T-helper 2 cell treated with Interferon-gamma antibody and Interleukin-4, amounts not matched to agents 5 μg/mL and 100 μg/mL, for 36 hours (primary cell): ENCODE data around the gene EDRF1.

ENCODE experiments used
- DNase-seq: peaks from one replicate; pipeline ENCODE4 v3.0.0; 2021; ENCODE audit warnings: low spot score
- H3K27ac Mint-ChIP-seq: one replicate; pipeline ENCODE4 v1.8.0; 2021; ENCODE audit warnings: mild to moderate bottlenecking, mixed read lengths
- H3K27me3 Mint-ChIP-seq: one replicate; pipeline ENCODE4 v1.8.0; 2021; ENCODE audit warnings: low read depth, mixed read lengths
- H3K36me3 Mint-ChIP-seq: one replicate; pipeline ENCODE4 v1.8.0; 2021; ENCODE audit warnings: low read depth, mixed read lengths
- H3K4me1 Mint-ChIP-seq: one replicate; pipeline ENCODE4 v1.8.0; 2021; ENCODE audit warnings: low read depth, mixed read lengths
- H3K4me3 Mint-ChIP-seq: one replicate; pipeline ENCODE4 v1.8.0; 2022; ENCODE audit warnings: mild to moderate bottlenecking, moderate library complexity, mixed read lengths
- H3K9me3 Mint-ChIP-seq: one replicate; pipeline ENCODE4 v1.8.0; 2021; ENCODE audit warnings: mixed read lengths

The EDRF1 gene

DNA sequence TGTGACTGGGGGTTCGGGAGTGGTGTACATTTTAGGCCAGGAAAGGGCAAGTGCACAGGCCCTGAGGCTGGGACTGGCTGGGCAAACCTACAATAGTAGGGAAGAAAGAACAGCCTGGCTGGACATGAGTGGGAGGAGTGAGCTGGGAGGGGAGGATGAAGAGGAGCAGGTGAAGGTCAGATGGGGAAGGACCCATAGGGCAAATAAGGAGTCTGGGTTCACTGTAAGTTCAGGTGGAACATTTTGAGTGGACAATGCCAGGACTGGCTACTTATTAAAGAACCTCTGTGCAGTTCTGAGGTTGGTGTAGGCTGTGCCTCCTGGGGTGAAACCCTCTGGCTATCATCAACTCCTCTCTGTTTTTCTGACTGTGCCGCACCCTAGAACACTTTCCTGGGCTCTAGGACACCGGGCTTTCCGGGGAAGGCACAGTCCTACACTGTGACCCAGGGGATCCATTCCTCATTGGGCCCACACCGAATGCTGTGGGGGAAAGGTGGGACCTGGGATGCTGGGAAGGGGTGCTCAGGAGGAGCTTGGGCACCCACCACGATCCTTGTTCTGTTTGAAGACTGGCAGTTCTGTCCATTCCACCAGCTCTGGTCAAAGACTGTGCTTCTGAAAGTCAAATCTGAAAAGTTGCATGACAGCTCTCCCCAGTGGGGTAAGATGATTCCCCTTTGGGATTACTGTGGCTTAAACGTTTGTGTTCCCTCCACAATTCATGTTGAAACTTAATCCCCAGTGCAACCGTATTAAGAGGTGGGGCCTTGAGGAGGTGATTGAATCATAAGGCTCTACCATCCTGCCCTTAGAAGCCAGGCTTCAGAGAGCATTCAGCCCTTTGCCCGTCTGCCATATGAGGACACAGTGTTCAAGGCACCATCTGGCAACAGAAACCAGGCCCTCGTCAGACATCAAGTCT, 60.2 kb downstream of the EDRF1 start:
- Mint-ChIP-seq H3K9me3 (no peaks in the 10 kb centered on the region), H3K27me3 (no peaks in the 10 kb centered on the region)
- no peak for DNase-seq

DNA sequence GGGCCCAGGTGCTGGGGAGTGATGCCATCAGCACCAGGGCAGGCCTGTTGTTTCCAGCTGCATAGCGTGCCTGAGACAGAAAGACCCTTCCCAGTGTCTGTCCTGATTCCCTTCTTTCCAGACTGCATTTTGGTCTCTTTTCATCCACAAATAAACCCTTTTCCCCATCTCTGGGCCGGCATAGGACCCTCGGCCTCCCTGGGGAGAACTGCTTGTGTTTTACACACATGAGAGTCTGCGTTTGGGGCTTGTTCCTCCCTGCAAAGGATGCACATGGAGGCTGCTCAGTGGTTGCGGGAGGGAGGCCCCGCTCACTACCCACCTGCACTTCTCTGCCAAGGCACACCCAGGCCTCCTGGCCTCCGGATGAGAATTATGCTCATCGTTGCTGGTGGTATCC, 61.9 kb downstream of the EDRF1 start:
- Mint-ChIP-seq H3K9me3 (no peaks in the 10 kb centered on the region), H3K27me3 (no peaks in the 10 kb centered on the region), H3K36me3 (no peaks in the 10 kb centered on the region), H3K27ac (no peak overlapping the region), H3K4me1 (no peaks in the 10 kb centered on the region), H3K4me3 (no peak overlapping the region)
- no peak for DNase-seq

More for the DNA sequence above, 60.2 kb downstream of the EDRF1 start:
- Mint-ChIP-seq H3K4me1 (no peaks in the 10 kb centered on the region), H3K4me3 (no peak overlapping the region), H3K27ac (no peak overlapping the region), H3K36me3 (no peaks in the 10 kb centered on the region)

DNA sequence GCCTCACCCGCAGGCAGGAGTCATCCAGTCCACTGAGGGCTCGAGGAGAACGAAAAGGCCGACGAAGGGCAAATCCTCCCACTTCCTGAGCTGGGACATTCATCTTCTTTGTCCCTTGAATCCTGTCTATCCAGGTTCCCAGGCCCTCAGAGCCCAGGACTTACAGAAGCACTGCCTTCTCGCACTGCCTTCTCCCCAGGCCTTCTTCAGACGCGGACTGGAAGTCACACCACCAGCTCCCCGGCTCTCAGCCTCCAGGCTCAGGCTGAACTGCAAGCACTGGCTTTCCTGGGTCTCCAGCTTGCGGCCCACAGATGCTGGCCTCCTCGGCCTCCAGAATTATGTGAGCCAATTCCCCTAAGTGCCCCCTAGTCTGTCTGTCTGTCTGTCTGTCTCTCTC, 62.5 kb downstream of the EDRF1 start:
- Mint-ChIP-seq H3K36me3 (no peaks in the 10 kb centered on the region), H3K4me1 (no peaks in the 10 kb centered on the region), H3K4me3 (no peak overlapping the region), H3K9me3 (no peaks in the 10 kb centered on the region), H3K27me3 (no peaks in the 10 kb centered on the region), H3K27ac (no peak overlapping the region)
- no peak for DNase-seq

GRCh38 chr10:125782616-125783015, 63.1 kb downstream of the EDRF1 start:
- no peak for DNase-seq
- H3K27me3 Mint-ChIP-seq: no peaks in the 10 kb centered on the region
- no peaks in the 10 kb centered on the region for H3K36me3 Mint-ChIP-seq
- no peak overlapping the region for H3K4me3 Mint-ChIP-seq
- no peaks in the 10 kb centered on the region for H3K9me3 Mint-ChIP-seq
- H3K27ac Mint-ChIP-seq: no peak overlapping the region
- no peaks in the 10 kb centered on the region for H3K4me1 Mint-ChIP-seq

DNA sequence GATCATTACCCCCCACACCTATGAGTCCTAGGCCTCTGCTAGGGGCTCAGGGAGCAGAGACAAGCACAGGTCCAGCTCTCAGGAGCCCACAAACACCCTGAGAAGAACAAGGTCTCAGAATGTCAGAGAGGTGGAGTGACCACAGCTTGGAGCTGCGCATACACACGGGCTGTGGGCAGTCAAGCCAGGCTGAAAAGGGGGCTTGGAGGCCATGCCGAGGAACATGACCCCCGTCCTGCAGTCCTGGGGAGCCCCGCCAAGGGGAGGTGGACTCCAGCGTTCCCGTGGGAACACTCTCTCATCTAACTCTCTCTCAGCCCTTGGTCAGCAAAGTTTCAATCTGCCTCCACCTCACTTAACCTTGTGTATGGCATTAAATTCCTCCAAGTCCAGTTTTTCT, 63.9 kb downstream of the EDRF1 start:
- H3K36me3 Mint-ChIP-seq: peaks cover 3% of the 10 kb centered on the region
- H3K4me1 Mint-ChIP-seq: peaks cover 7% of the 10 kb centered on the region
- no peak overlapping the region for H3K4me3 Mint-ChIP-seq
- no peak for DNase-seq
- H3K27me3 Mint-ChIP-seq: no peaks in the 10 kb centered on the region
- H3K27ac Mint-ChIP-seq: no peak overlapping the region
- H3K9me3 Mint-ChIP-seq: no peaks in the 10 kb centered on the region

- Mint-ChIP-seq H3K36me3 (peaks cover 4% of the 10 kb centered on the region), H3K27ac (no peak overlapping the region), H3K9me3 (no peaks in the 10 kb centered on the region), H3K4me3 (no peak overlapping the region), H3K4me1 (peaks cover 11% of the 10 kb centered on the region), H3K27me3 (no peaks in the 10 kb centered on the region)
- DNase-seq: no peak
These were observed 64.4 kb downstream of the EDRF1 start for GRCh38 chr10:125783957-125784356.

DNA sequence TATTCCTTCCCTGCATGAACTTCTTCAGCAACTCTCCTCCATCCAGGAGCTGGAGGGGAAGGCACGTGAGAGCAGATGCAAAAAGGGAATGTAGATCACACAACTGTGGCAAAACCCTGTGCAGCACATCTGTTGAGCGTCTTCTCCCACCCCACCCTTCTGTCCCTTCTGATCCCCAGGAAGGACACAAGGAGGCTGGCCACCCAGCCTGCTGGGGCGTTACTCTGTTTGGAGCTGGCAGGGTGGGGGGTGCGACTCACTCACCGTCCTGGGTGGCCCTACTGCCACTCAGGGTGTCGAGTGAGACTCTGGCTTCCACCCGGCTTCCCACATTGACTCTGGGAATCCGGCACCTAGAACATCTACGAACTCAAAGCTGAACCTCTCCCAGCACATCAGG, 66.3 kb downstream of the EDRF1 start:
- Mint-ChIP-seq H3K4me3 (no peak overlapping the region), H3K4me1 (peaks cover 12% of the 10 kb centered on the region), H3K27ac (no peak overlapping the region), H3K36me3 (peaks cover 8% of the 10 kb centered on the region), H3K9me3 (no peaks in the 10 kb centered on the region), H3K27me3 (no peaks in the 10 kb centered on the region)
- no peak for DNase-seq

- Mint-ChIP-seq H3K4me1 (peaks cover 12% of the 10 kb centered on the region), H3K27me3 (no peaks in the 10 kb centered on the region), H3K4me3 (no peak overlapping the region), H3K27ac (peak overlapping the region; percentile 71), H3K36me3 (peaks cover 14% of the 10 kb centered on the region), H3K9me3 (no peaks in the 10 kb centered on the region)
- no peak for DNase-seq
These were observed 68.9 kb downstream of the EDRF1 start for GRCh38 chr10:125788156-125789034.

DNA sequence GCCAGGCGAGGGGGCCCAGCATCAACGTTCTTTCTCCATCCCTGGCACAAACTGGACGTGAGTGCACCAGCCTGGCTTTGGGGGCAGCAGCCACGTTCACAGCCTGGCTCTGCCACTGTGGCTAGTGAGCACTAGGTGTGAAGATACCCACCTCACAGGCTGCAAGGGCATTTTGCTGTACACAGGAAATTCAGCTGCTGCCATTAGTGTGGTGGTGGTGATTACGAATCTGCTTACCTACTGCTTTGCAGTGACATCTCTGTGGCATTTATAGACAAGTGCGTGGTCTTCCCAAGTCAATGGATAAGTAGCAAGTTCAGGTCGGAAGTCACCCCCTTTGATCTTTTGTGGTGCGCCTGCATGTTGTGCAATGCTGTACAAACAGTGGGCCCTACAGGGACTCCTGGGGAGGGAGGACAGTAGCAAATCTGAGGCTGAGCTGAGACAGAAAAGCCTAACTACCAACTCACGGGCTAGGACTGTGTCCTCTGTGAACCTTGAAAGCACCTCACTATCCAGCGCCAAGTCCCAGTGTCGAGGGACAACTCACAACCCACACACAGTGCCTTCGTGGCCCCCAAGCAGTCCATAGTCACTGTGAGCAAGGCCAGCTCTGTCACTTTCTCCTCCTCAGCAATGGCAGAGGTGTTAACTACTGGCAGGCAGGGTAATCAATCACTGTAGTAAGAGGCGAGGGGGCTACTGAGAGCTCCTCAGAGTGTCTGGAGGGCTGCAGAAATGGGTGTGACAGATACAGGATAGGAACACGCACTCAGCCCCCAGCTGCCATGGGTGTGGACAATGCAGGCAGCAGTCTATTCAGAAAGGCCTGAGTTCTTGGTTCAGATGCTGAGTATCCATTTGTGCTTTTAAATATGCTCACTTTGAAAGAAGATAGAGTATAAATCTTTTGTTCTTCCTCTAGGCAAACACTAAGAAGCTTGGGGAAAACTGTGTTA, 73.1 kb downstream of the EDRF1 start:
- Mint-ChIP-seq H3K9me3 (no peaks in the 10 kb centered on the region), H3K4me3 (no peak overlapping the region), H3K27me3 (no peaks in the 10 kb centered on the region), H3K4me1 (peaks cover 12% of the 10 kb centered on the region), H3K27ac (no peak overlapping the region), H3K36me3 (peaks cover 23% of the 10 kb centered on the region)
- DNase-seq: no peak

GRCh38 chr10:125795128-125795527, 75.6 kb downstream of the EDRF1 start:
- Mint-ChIP-seq H3K27me3 (no peaks in the 10 kb centered on the region), H3K36me3 (peaks cover 16% of the 10 kb centered on the region), H3K4me3 (no peak overlapping the region), H3K27ac (no peak overlapping the region), H3K4me1 (peaks cover under 1% of the 10 kb centered on the region), H3K9me3 (no peaks in the 10 kb centered on the region)
- no peak for DNase-seq

- Mint-ChIP-seq H3K27ac (no peak overlapping the region), H3K36me3 (peaks cover 15% of the 10 kb centered on the region), H3K4me3 (no peak overlapping the region)
These were observed 76.2 kb downstream of the EDRF1 start for GRCh38 chr10:125795637-125796190.

DNA sequence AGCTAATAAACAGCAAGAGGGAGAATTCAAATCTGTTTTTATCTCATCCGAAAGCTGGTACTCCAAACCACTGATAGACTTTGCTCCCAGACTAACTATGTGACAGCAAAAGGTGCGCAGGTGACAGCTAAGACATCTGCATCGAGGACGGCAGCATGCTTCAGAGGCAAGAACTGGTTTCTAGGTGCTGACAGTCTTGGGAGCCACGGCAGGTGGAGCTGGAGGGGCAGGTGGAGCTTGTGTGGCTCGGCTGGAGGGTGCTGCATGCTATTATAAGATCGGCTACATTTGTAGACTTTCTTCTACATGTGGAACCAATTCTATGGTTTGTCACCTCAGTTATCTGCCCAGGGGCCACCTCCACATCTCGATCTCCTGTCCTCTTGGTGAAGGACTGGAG, 77.9 kb downstream of the EDRF1 start:
- no peak for DNase-seq
- Mint-ChIP-seq H3K9me3 (no peaks in the 10 kb centered on the region), H3K27ac (no peak overlapping the region), H3K4me3 (no peak overlapping the region), H3K36me3 (peaks cover 10% of the 10 kb centered on the region), H3K4me1 (no peaks in the 10 kb centered on the region), H3K27me3 (no peaks in the 10 kb centered on the region)

More at GRCh38 chr10:125795637-125796190, 76.2 kb downstream of the EDRF1 start:
- DNase-seq: no peak
- Mint-ChIP-seq H3K9me3 (no peaks in the 10 kb centered on the region), H3K4me1 (no peaks in the 10 kb centered on the region), H3K27me3 (no peaks in the 10 kb centered on the region)

DNA sequence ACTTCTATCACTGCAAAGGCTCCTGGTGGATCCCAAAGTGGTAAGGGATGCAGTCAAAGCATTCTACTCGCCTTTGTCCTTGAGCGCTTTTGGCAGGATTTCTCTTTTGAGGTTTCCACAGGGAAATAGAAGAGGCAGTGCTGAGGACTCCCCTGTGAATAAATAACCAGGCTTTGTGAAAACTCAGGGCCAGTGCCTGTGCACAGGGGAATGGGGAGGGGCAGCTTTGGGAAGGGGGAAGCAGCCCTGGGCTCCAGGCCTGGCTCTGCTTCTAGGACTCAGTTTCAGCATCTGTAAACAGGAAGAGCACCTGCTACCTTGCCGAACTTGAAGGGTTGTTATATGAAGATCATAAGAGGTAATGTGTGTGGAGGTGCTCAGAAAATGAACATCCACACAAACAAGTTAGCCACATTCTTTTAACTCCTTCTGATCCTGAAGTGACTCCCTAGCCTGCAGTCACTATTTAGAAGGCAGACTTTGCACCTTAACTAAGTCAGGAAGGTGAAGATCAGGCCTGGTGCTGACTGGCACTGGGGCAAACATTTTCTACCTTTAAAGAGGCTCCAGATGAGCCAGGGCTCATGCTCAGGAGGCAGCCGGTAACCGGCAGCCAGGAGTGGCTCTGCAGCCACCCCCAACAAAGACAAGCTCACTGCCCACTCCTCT, 78.6 kb downstream of the EDRF1 start:
- Mint-ChIP-seq H3K36me3 (peaks cover 9% of the 10 kb centered on the region), H3K27ac (no peak overlapping the region)
- DNase-seq: no peak

More for the DNA sequence above, 78.6 kb downstream of the EDRF1 start:
- Mint-ChIP-seq H3K4me1 (no peaks in the 10 kb centered on the region), H3K27me3 (no peaks in the 10 kb centered on the region), H3K9me3 (no peaks in the 10 kb centered on the region), H3K4me3 (no peak overlapping the region)
